Coronary artery (tissue), 2 donors: Measurements from ENCODE around the gene KIAA1549.

Experiments
- DNase-seq: peaks from one replicate; pipeline ENCODE4 v3.0.0-alpha.2; 2017; ENCODE audit warnings: low spot score
- H3K27ac ChIP-seq, 2 donors: fragments of 200-600 bp; sonication (generic); one replicate each; pipeline ENCODE4 v1.5.1; 2016 to 2019
- H3K4me3 ChIP-seq: fragments of 200-600 bp; sonication (generic); 2 replicates; pipeline ENCODE4 v1.5.1; 2016; ENCODE audit warnings: mild to moderate bottlenecking, moderate library complexity
- CTCF ChIP-seq: fragments of 200-600 bp; sonication (generic); IDR thresholded peaks from one replicate; pipeline ENCODE4 v1.5.1; 2019; ENCODE audit warnings: antibody characterized with exemption

The KIAA1549 gene

GRCh38 chr7:138885383-138886147 lies 95.6 kb downstream of the KIAA1549 start:
- Histone ChIP-seq H3K27ac (no peak overlapping the region), H3K4me3 (no peak overlapping the region)
- TF ChIP-seq CTCF, result no peak
- no peak for DNase-seq

- Histone ChIP-seq H3K27ac (no peak overlapping the region), H3K4me3 (no peak overlapping the region)
- no peak for TF ChIP-seq CTCF
- no peak for DNase-seq
Observed at GRCh38 chr7:138882249-138882648, 98.9 kb downstream of the KIAA1549 start.

GRCh38 chr7:138881579-138882188 lies 99.5 kb downstream of the KIAA1549 start:
- no peak for TF ChIP-seq CTCF
- no peak for DNase-seq
- peak overlapping the region in 1 of 2 donors; percentile 19 for H3K27ac ChIP-seq
- H3K4me3 ChIP-seq, result no peak overlapping the region

- Histone ChIP-seq H3K27ac (peak overlapping the region in 1 of 2 donors; percentile 19), H3K4me3 (no peak overlapping the region)
- DNase-seq, result no peak
- no peak for TF ChIP-seq CTCF
Observed at GRCh38 chr7:138880881-138881578, 100.2 kb downstream of the KIAA1549 start.

GRCh38 chr7:138879356-138879755 lies 101.8 kb downstream of the KIAA1549 start:
- H3K4me3 ChIP-seq, result no peak overlapping the region
- H3K27ac ChIP-seq, result no peak overlapping the region
- DNase-seq, result no peak
- no peak for TF ChIP-seq CTCF

GRCh38 chr7:138878856-138879255 lies 102.3 kb downstream of the KIAA1549 start:
- Histone ChIP-seq H3K4me3 (no peak overlapping the region), H3K27ac (no peak overlapping the region)
- no peak for DNase-seq
- no peak for TF ChIP-seq CTCF
